OCI-LY1 (cell line): ENCODE data around the gene AP2A2.

Experiments
- H2AFZ ChIP-seq: fragments of 200-600 bp; sonication (generic), shearing (Covaris generic); 2 replicates; pipeline ENCODE4 v1.6.0; 2014; ENCODE audit warnings: antibody characterized with exemption, mild to moderate bottlenecking, low read length
- H3F3A ChIP-seq: fragments of 200-600 bp; sonication (generic), shearing (Covaris generic); 2 replicates; pipeline ENCODE4 v1.6.0; 2014; ENCODE audit warnings: mild to moderate bottlenecking, antibody characterized with exemption, low read length, moderate library complexity; ENCODE audit not compliant: insufficient read depth
- H3K27ac ChIP-seq: fragments of 200-600 bp; sonication (generic); 2 replicates; pipeline ENCODE4 v1.5.1; 2014; ENCODE audit warnings: low read length, mixed run types, mild to moderate bottlenecking, low read depth; ENCODE audit not compliant: poor library complexity, severe bottlenecking
- H3K27me3 ChIP-seq: fragments of 200-600 bp; sonication (generic); 2 replicates; pipeline ENCODE4 v1.6.0; 2014; ENCODE audit warnings: antibody characterized with exemption, mild to moderate bottlenecking, low read length, moderate library complexity; ENCODE audit not compliant: insufficient read depth
- H3K36me3 ChIP-seq: fragments of 200-600 bp; sonication (generic); 2 replicates; pipeline ENCODE4 v1.6.1; 2014; ENCODE audit warnings: mild to moderate bottlenecking, antibody characterized with exemption, low read length, moderate library complexity, mixed read lengths; ENCODE audit not compliant: insufficient read depth
- H3K4me1 ChIP-seq: fragments of 200-600 bp; sonication (generic); 2 replicates; pipeline ENCODE4 v1.5.1; 2014; ENCODE audit warnings: mild to moderate bottlenecking, low read length, moderate library complexity; ENCODE audit not compliant: insufficient read depth, severe bottlenecking
- H3K4me2 ChIP-seq: fragments of 200-600 bp; sonication (generic), shearing (Covaris generic); 2 replicates; pipeline ENCODE4 v1.6.1; 2014; ENCODE audit warnings: low read length
- H3K4me3 ChIP-seq: fragments of 200-600 bp; sonication (generic); 2 replicates; pipeline ENCODE4 v1.5.1; 2014; ENCODE audit warnings: low read length, low read depth, mild to moderate bottlenecking, mixed read lengths; ENCODE audit not compliant: poor library complexity, severe bottlenecking
- H3K79me2 ChIP-seq: fragments of 200-600 bp; shearing (Covaris generic); 2 replicates; pipeline ENCODE4 v1.6.1; 2016; ENCODE audit warnings: mixed run types, low read length, mixed read lengths; ENCODE audit not compliant: insufficient read depth
- H3K9ac ChIP-seq: fragments of 200-600 bp; sonication (generic), shearing (Covaris generic); 2 replicates; pipeline ENCODE4 v1.6.1; 2014; ENCODE audit warnings: mild to moderate bottlenecking, low read length, mixed read lengths
- H3K9me2 ChIP-seq: fragments of 200-600 bp; sonication (generic), shearing (Covaris generic); 2 replicates; pipeline ENCODE4 v1.6.1; 2014; ENCODE audit warnings: low read depth, mild to moderate bottlenecking, low read length, mixed read lengths
- H3K9me3 ChIP-seq: fragments of 200-600 bp; shearing (Covaris generic); 2 replicates; pipeline ENCODE4 v1.6.1; 2014; ENCODE audit warnings: low read length, mixed read lengths
- H4K20me1 ChIP-seq: fragments of 200-600 bp; sonication (generic), shearing (Covaris generic); 2 replicates; pipeline ENCODE4 v1.6.0; 2016; ENCODE audit warnings: mild to moderate bottlenecking, low read length; ENCODE audit not compliant: insufficient read depth
- EZH2 ChIP-seq: fragments of 200-600 bp; sonication (generic), shearing (Covaris generic); IDR thresholded peaks from 2 replicates; pipeline ENCODE4 v1.8.0; 2017; ENCODE audit warnings: borderline replicate concordance, mixed run types, mild to moderate bottlenecking, antibody characterized with exemption, low read length, moderate library complexity, mixed read lengths
- TF ChIP-seq, protein P1 (sequence below): fragments of 200-600 bp; sonication (generic), shearing (Covaris generic); IDR thresholded peaks from 2 replicates; pipeline ENCODE4 v1.5.1; 2017; ENCODE audit warnings: mild to moderate bottlenecking, antibody characterized with exemption, low read length, moderate library complexity, mixed read lengths

AP2A2 gene

GRCh38 chr11:951507-951906 is 25.8 kb downstream of the AP2A2 start:
- Histone ChIP-seq H4K20me1 (no peaks in the 10 kb centered on the region), H3K4me2 (no peak overlapping the region), H3F3A (no peaks in the 10 kb centered on the region), H3K9me2 (no peaks in the 10 kb centered on the region), H3K4me1 (peaks cover 22% of the 10 kb centered on the region), H3K36me3 (peaks cover 11% of the 10 kb centered on the region; the same call in 1 of the 2 replicates), H2AFZ (no peak overlapping the region), H3K27me3 (no peaks in the 10 kb centered on the region), H3K9ac (no peak overlapping the region), H3K27ac (no peak overlapping the region), H3K9me3 (peaks cover 3% of the 10 kb centered on the region; the same call in 1 of the 2 replicates), H3K4me3 (no peak overlapping the region), H3K79me2 (0 out of 2 replicates have a peak, but pooled peaks cover 4% of the 10 kb centered on the region)
- TF ChIP-seq, protein P1, sequence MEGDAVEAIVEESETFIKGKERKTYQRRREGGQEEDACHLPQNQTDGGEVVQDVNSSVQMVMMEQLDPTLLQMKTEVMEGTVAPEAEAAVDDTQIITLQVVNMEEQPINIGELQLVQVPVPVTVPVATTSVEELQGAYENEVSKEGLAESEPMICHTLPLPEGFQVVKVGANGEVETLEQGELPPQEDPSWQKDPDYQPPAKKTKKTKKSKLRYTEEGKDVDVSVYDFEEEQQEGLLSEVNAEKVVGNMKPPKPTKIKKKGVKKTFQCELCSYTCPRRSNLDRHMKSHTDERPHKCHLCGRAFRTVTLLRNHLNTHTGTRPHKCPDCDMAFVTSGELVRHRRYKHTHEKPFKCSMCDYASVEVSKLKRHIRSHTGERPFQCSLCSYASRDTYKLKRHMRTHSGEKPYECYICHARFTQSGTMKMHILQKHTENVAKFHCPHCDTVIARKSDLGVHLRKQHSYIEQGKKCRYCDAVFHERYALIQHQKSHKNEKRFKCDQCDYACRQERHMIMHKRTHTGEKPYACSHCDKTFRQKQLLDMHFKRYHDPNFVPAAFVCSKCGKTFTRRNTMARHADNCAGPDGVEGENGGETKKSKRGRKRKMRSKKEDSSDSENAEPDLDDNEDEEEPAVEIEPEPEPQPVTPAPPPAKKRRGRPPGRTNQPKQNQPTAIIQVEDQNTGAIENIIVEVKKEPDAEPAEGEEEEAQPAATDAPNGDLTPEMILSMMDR, result no peak
- no peak for TF ChIP-seq EZH2

- Histone ChIP-seq H3K4me1 (peaks cover 22% of the 10 kb centered on the region), H3K36me3 (peaks cover 3% of the 10 kb centered on the region; the same call in 1 of the 2 replicates), H3K27ac (no peak overlapping the region), H3K9me2 (no peaks in the 10 kb centered on the region), H3K27me3 (no peaks in the 10 kb centered on the region), H3F3A (no peaks in the 10 kb centered on the region), H4K20me1 (no peaks in the 10 kb centered on the region), H3K9me3 (peaks cover 3% of the 10 kb centered on the region; the same call in 1 of the 2 replicates), H2AFZ (no peak overlapping the region), H3K79me2 (0 out of 2 replicates have a peak, but pooled peaks cover 4% of the 10 kb centered on the region), H3K4me2 (no peak overlapping the region), H3K9ac (no peak overlapping the region), H3K4me3 (no peak overlapping the region)
- no peak for TF ChIP-seq EZH2
- TF ChIP-seq, protein P1, result no peak
These were observed 27.0 kb downstream of the AP2A2 start for GRCh38 chr11:952406-953385.

- Histone ChIP-seq H3F3A (no peaks in the 10 kb centered on the region), H3K4me3 (no peak overlapping the region), H3K36me3 (peaks cover 3% of the 10 kb centered on the region; the same call in 1 of the 2 replicates), H3K27me3 (no peaks in the 10 kb centered on the region), H2AFZ (no peak overlapping the region), H3K9me3 (no peaks in the 10 kb centered on the region), H4K20me1 (no peaks in the 10 kb centered on the region), H3K9me2 (no peaks in the 10 kb centered on the region), H3K79me2 (0 out of 2 replicates have a peak, but pooled peaks cover 4% of the 10 kb centered on the region), H3K27ac (no peak overlapping the region), H3K4me2 (no peak overlapping the region), H3K4me1 (peaks cover 22% of the 10 kb centered on the region), H3K9ac (no peak overlapping the region)
- TF ChIP-seq, protein P1, result no peak
- TF ChIP-seq EZH2, result no peak
These were observed 27.8 kb downstream of the AP2A2 start for GRCh38 chr11:953512-953911.
